T-helper 2 cell treated with Interferon-gamma antibody and Interleukin-4, amounts not matched to agents 5 μg/mL and 100 μg/mL, for 36 hours (primary cell): ENCODE measurements around the gene VPS35.

Experiments
- DNase-seq: peaks from one replicate; pipeline ENCODE4 v3.0.0; 2021; ENCODE audit warnings: low spot score
- H3K27ac Mint-ChIP-seq: one replicate; pipeline ENCODE4 v1.8.0; 2021; ENCODE audit warnings: mild to moderate bottlenecking, mixed read lengths
- H3K27me3 Mint-ChIP-seq: one replicate; pipeline ENCODE4 v1.8.0; 2021; ENCODE audit warnings: low read depth, mixed read lengths
- H3K36me3 Mint-ChIP-seq: one replicate; pipeline ENCODE4 v1.8.0; 2021; ENCODE audit warnings: low read depth, mixed read lengths
- H3K4me1 Mint-ChIP-seq: one replicate; pipeline ENCODE4 v1.8.0; 2021; ENCODE audit warnings: low read depth, mixed read lengths
- H3K4me3 Mint-ChIP-seq: one replicate; pipeline ENCODE4 v1.8.0; 2022; ENCODE audit warnings: mild to moderate bottlenecking, moderate library complexity, mixed read lengths
- H3K9me3 Mint-ChIP-seq: one replicate; pipeline ENCODE4 v1.8.0; 2021; ENCODE audit warnings: mixed read lengths

Gene VPS35

DNA sequence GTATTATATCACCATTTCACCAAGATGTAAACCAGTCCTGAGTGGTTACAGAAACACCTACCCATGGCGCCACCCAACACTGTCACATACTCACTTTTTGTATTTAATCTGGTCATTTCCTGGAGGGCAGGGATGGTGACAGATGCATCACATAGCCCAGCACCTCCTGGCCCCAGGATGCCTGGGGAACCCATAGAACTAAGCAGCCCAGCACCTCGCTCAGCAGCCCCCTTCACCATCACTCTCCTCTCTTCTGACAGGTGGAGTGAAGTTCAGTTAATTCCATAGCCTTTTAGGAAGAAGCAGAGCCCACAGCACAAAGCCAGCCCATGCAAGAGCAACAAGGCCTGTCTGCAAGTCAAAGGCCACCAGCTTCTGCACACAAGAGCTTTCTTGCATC is 31.6 kb upstream of the VPS35 start:
- Mint-ChIP-seq H3K36me3 (no peaks in the 10 kb centered on the region), H3K27ac (no peak overlapping the region), H3K27me3 (no peaks in the 10 kb centered on the region), H3K4me1 (no peaks in the 10 kb centered on the region), H3K4me3 (no peak overlapping the region), H3K9me3 (no peaks in the 10 kb centered on the region)
- no peak for DNase-seq

DNA sequence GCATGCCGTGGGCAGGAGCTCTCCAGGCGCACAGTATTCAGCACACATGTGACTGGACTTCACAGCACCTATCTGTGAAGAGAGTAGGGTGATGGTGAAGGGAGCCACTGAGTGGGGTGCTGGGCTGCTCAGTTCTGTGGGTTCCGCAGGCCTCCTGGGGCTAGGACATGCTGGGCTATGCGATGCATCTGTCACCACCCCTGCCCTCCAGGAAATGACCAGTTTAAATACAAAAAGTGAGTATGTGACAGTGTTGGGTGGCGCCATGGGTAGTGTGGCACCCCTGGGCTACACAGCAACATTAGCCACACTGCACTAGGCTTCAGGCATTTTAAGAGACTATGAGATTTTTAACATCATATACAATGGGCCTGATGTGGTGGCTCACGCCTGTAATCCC is 30.6 kb upstream of the VPS35 start:
- Mint-ChIP-seq H3K27me3 (no peaks in the 10 kb centered on the region), H3K4me3 (no peak overlapping the region), H3K9me3 (no peaks in the 10 kb centered on the region), H3K4me1 (no peaks in the 10 kb centered on the region), H3K36me3 (no peaks in the 10 kb centered on the region), H3K27ac (no peak overlapping the region)
- DNase-seq: no peak

DNA sequence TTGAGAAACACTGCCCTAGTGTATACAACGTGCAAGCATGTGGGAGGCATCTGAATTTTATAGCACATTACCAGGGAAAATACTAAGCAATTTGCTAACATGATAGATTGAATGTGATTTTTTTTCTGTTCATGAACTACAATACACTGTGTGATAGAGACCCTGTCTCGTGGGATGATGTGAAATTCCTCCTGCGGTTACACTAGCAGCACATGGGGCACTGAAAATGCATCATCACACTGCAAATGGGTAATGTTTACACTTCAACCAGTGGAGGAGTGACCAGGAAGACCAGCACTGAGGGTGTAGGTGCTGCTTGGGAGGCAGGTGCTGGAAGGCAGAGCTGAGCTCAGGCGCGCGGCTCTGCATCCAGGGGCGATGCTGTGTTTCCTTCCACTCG is 29.2 kb upstream of the VPS35 start:
- no peak overlapping the region for H3K27ac Mint-ChIP-seq
- H3K4me3 Mint-ChIP-seq: no peak overlapping the region
- H3K4me1 Mint-ChIP-seq: peaks cover 2% of the 10 kb centered on the region
- no peaks in the 10 kb centered on the region for H3K9me3 Mint-ChIP-seq
- H3K27me3 Mint-ChIP-seq: no peaks in the 10 kb centered on the region
- H3K36me3 Mint-ChIP-seq: no peaks in the 10 kb centered on the region
- DNase-seq: no peak

DNA sequence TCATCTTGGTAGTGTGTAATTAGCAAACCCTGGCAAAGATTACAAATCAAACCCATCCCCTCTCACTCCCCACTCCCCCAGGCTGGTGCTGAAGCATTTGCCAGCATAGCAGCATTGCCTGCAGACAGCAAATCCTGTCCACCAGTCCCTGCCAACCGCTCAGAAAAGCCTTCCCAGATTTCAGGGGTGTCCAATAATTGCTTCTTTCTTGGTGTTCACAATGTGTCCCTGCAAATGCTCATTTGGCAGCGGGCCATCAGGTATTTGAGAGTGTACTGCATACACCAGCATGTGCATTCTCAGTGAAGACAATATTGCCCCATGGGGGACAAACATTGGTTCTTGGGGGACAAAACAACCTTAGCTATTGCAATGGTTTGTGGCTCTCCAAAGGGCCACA is 28.7 kb upstream of the VPS35 start:
- no peaks in the 10 kb centered on the region for H3K27me3 Mint-ChIP-seq
- H3K4me1 Mint-ChIP-seq: peaks cover 4% of the 10 kb centered on the region
- no peak overlapping the region for H3K27ac Mint-ChIP-seq
- no peak overlapping the region for H3K4me3 Mint-ChIP-seq
- DNase-seq: no peak
- no peaks in the 10 kb centered on the region for H3K36me3 Mint-ChIP-seq
- no peaks in the 10 kb centered on the region for H3K9me3 Mint-ChIP-seq

DNA sequence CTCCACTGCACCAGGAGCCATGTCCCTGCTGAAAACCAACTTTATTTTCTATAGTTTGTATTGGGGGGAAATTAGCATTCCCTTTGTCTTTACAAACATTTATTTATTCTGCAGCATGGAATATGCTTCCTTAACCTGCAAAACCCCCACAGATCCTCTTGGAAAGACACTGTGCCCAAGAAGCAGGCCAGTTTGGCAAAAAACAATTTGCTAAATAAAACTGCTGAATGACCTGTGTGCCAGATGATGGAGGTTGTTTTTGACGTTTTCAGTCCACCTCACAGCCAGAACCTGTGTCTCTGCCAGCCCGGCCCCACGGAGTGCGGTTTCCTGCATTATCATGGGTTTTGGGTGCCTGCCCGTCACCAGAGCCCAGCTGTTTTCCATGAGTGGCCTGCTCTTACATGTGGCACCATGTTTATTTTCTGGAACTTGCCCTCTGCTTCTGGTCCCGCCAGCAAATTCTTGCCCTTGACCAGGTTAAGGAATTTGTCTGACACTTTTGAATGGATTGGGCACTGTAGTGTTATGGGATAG is 26.9 kb upstream of the VPS35 start:
- no peaks in the 10 kb centered on the region for H3K36me3 Mint-ChIP-seq
- H3K27me3 Mint-ChIP-seq: no peaks in the 10 kb centered on the region
- peaks cover 4% of the 10 kb centered on the region for H3K4me1 Mint-ChIP-seq
- no peak overlapping the region for H3K27ac Mint-ChIP-seq
- no peak for DNase-seq
- H3K9me3 Mint-ChIP-seq: no peaks in the 10 kb centered on the region
- H3K4me3 Mint-ChIP-seq: no peak overlapping the region

DNA sequence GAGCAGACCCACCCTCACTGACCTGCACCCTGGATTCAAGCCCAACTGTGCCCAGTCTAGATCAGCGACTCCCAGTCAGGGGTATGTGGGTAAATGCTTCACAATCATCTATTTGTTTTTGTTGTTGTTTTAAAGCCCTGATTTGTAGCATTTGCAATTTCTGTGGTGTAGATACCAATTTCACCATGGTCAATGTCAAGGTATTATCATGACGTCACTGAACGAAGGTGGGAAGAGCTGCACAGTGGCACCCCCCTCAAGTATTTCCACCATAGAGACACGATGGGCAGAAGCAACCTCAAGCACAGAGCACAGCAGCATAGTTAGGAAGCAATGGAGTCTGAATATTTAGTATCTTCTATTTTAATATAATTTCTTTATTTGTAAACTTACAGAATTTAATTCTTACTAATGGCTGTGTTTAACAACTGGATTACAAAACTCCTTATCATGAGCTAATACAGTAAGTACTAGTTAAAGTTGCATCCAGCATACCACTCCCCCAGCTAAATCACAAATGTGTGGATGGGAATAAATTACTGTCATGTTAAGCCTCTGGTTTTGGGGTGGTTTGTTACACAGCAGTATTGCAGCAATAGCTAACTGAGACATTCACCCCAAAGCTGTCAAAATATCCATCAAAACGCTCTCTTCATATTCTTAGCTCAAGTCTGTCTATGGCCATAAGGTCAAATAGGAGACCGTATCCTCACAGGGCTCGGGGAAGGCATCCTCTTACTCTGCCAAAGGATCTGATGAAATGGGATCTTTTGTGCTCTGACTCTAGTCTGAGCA is 26.0 kb upstream of the VPS35 start:
- no peak overlapping the region for H3K27ac Mint-ChIP-seq
- no peaks in the 10 kb centered on the region for H3K27me3 Mint-ChIP-seq
- H3K4me1 Mint-ChIP-seq: peaks cover 4% of the 10 kb centered on the region
- no peak overlapping the region for H3K4me3 Mint-ChIP-seq
- no peaks in the 10 kb centered on the region for H3K9me3 Mint-ChIP-seq
- DNase-seq: no peak
- no peaks in the 10 kb centered on the region for H3K36me3 Mint-ChIP-seq

DNA sequence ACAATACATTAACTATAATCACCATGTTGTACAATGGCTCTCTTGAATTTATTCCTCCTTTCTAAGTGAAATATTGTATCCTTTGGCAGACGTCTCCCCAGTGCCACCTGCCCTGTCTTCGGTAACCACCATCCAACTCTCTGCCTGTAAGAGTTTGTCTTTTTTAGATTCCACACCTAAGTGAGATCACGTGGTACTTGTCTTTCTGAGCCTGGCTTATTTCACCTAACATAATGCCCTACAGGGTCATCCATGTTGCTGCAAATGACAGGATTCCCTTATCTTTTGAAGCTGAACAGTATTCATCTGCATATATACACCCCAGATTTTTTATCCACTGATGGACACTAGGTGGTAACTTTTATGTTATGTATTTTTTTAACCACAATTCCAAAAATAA is 24.7 kb upstream of the VPS35 start:
- Mint-ChIP-seq H3K36me3 (no peaks in the 10 kb centered on the region), H3K9me3 (no peaks in the 10 kb centered on the region), H3K4me3 (no peak overlapping the region), H3K4me1 (peaks cover 4% of the 10 kb centered on the region), H3K27me3 (no peaks in the 10 kb centered on the region), H3K27ac (no peak overlapping the region)
- DNase-seq: no peak

DNA sequence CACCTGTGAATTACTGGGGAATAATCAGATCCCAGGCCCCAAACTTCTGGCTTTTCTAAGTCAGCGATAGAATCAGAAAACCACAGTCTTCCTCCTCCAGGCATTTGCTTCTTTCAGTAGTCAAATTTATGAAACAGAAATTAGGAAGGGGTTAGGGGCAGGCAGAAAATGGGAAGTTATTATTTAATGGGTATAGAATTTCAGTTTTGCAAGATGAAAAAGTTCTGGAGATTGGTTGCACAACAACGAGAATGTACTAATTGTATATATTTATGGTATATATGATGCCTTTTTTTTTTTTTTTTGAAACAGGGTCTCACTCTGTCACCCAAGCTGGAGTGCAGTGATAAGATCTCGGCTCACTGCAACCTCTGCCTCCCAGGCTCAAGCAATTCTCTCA is 23.9 kb upstream of the VPS35 start:
- Mint-ChIP-seq H3K4me3 (no peak overlapping the region), H3K36me3 (no peaks in the 10 kb centered on the region), H3K4me1 (peaks cover 4% of the 10 kb centered on the region), H3K9me3 (no peaks in the 10 kb centered on the region), H3K27ac (no peak overlapping the region), H3K27me3 (no peaks in the 10 kb centered on the region)
- no peak for DNase-seq

DNA sequence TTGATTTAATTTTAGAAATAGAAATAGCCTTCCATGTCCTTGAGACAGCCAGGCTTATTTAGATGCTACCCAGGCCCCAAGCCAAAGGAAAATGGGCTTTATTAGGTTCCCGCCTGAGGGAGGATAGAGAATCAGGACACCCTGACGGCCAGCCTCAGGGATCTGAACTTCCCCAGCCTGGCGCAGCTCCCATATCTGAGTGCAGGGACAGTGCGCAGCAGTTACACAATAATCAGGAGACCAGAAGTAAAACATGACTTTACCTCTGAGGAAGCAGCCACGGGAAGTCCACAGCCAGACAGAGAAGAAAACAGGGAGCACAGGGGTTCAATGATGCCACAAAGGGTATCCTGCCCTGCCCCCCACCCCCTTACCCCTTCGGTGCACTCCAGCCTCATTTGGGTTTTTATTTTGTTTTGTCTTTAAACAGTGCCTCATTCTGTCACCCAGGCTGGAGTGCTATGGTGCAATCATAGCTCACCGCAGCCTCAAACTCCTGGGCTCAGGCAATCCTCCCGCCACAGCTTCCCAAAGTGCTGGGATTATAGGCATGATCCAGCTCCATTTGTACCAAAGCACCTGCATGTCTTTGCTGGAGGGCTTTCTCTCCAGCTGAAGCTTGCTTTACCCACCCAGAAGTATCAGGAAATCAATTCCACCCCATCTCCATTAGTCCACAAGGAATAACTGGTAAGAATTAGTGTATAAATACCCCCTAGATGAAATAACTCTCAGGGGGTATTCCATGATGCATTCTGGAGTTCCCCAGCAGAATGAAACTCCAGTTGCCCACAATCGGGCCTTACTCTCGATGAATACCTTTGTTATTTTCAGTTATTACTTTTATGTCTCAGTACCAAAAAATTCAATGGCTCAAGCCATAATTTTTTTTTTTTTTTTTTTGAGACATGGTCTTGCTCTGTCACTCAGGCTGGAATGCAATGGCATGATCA is 22.4 kb upstream of the VPS35 start:
- Mint-ChIP-seq H3K27me3 (no peaks in the 10 kb centered on the region), H3K9me3 (no peaks in the 10 kb centered on the region), H3K36me3 (no peaks in the 10 kb centered on the region), H3K4me1 (peaks cover 12% of the 10 kb centered on the region), H3K4me3 (no peak overlapping the region), H3K27ac (no peak overlapping the region)
- DNase-seq: no peak

DNA sequence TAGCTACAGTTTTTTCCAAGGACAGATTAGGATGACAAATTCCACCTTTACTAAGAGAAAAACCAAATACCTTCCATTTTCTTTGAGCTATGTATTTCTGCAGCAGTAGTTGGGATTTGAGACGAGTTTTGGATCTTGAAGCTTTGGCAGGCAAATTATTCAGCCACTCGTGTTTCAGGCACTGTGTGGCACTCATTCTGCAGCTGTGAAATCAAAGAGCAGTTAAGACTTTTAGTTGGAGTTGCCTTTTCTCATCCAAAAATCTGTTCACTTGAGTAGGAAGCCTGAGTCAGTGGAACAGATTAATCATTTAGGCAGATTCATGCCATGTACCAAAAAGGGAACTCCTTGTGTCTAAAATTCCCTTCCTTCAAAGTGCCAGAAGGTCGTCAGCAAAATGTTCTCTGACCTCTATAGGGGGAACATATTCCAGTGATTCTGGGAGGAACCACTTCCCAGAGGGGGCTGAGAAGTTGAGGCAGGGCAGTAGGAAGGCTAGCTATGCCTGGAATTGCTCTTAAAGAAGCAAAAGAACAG is 20.6 kb upstream of the VPS35 start:
- no peaks in the 10 kb centered on the region for H3K36me3 Mint-ChIP-seq
- H3K27ac Mint-ChIP-seq: no peak overlapping the region
- H3K4me3 Mint-ChIP-seq: no peak overlapping the region
- H3K9me3 Mint-ChIP-seq: no peaks in the 10 kb centered on the region
- no peaks in the 10 kb centered on the region for H3K27me3 Mint-ChIP-seq
- DNase-seq: no peak
- H3K4me1 Mint-ChIP-seq: peaks cover 13% of the 10 kb centered on the region

DNA sequence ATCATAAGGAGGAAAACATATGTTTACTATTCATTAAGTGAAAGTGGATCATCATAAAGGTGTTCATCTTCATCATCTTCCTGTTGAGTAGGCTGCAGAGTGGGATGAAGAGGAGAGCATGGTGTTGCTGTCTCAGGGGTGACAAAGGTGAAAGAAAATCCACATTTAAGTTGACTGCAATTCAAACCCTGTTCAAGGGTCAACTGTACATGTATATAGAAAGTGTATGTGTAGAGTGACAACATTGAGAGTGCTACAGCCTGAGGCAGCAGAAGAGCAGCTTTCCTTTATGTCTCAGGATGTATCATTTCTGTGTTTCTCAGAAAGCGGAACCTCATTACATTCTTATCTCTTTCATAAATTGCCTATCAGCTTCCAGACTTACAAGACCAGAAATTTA is 17.7 kb upstream of the VPS35 start:
- no peaks in the 10 kb centered on the region for H3K27me3 Mint-ChIP-seq
- no peak overlapping the region for H3K4me3 Mint-ChIP-seq
- H3K4me1 Mint-ChIP-seq: peaks cover 9% of the 10 kb centered on the region
- H3K9me3 Mint-ChIP-seq: no peaks in the 10 kb centered on the region
- H3K36me3 Mint-ChIP-seq: peaks cover 5% of the 10 kb centered on the region
- H3K27ac Mint-ChIP-seq: no peak overlapping the region
- DNase-seq: no peak

DNA sequence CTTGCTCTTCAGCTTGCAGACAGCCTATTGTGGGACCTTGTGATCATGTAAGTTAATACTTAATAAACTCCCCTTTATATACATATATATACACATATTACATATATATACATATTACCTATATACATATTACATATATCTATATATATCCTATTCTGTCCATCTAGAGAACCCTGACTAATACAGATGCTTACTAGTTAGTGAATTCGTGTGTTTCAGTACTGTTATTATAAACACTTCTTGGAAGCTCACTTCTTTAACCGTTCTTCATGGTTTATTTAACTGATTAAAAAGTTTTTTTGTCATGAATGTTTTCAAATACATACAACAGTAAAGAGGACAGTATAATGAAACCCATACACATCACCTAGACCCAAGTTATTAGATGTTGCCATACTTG is 13.1 kb upstream of the VPS35 start:
- H3K27me3 Mint-ChIP-seq: no peaks in the 10 kb centered on the region
- peaks cover 7% of the 10 kb centered on the region for H3K4me1 Mint-ChIP-seq
- H3K36me3 Mint-ChIP-seq: peaks cover 15% of the 10 kb centered on the region
- DNase-seq: no peak
- no peaks in the 10 kb centered on the region for H3K9me3 Mint-ChIP-seq
- H3K4me3 Mint-ChIP-seq: no peak overlapping the region
- H3K27ac Mint-ChIP-seq: no peak overlapping the region

DNA sequence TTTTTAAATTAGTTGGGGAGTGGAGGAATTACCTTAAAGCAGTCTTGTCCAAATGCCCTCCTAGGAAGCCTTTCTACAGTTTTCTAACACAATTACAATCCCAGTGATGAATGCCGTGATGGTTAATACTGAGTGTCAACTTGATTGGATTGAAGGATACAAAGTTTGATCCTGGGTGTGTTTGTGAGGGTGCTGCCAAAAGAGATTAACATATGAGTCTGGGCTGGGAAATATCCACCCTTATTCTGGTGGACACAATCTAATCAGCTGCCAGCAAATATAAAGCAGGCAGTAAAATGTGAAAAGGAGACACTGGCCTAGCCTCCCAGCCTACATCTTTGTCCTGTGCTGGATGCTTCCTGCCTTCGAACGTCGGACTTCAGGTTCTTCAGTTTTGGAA is 12.6 kb upstream of the VPS35 start:
- Mint-ChIP-seq H3K4me3 (no peak overlapping the region), H3K36me3 (peaks cover 18% of the 10 kb centered on the region), H3K27ac (no peak overlapping the region), H3K27me3 (no peaks in the 10 kb centered on the region), H3K9me3 (no peaks in the 10 kb centered on the region), H3K4me1 (peaks cover 3% of the 10 kb centered on the region)
- no peak for DNase-seq

DNA sequence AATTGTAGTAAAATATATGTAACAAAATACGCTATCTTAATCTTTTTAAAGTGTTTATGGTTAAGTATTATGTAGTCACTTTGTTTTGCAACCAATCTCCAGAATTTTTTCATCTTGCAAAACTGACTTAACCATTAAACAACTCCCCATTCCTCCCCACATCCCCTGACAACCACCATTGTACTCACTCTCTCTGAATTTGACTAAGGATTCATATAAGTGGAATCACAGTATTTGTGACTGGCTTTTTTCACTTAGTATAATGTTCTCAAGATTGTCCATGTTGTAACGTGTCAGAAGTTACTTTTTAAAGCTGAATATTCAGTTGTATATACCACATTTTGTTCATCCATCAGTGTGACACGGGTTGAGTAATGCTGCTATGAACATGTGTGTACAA is 11.1 kb upstream of the VPS35 start:
- Mint-ChIP-seq H3K9me3 (no peaks in the 10 kb centered on the region), H3K27ac (no peak overlapping the region), H3K36me3 (peaks cover 30% of the 10 kb centered on the region), H3K4me3 (no peak overlapping the region), H3K27me3 (no peaks in the 10 kb centered on the region), H3K4me1 (no peaks in the 10 kb centered on the region)
- no peak for DNase-seq
